CD14-positive monocyte (primary cell): ENCODE measurements around the gene CAV2. TPM values are rescaled to one million over a fixed set of nuclear protein-coding genes. Genes with fewer than 3 reads are reported as not detected.

Source experiments
- DNase-seq, 3 donors: peaks; one replicate each; pipeline ENCODE4 v3.0.0-alpha.2; 2011 to 2022
- H2AFZ ChIP-seq: 2 replicates; pipeline ENCODE4 v1.6.0; 2012; ENCODE audit warnings: mild to moderate bottlenecking, low read depth, low read length, inconsistent platforms; ENCODE audit not compliant: insufficient read depth, poor library complexity, severe bottlenecking
- H3K27ac ChIP-seq, 2 donors: 1 replicate in 1 of 2; 2 replicates in 1 of 2; pipeline ENCODE4 v1.5.1; 2012 to 2013; ENCODE audit warnings: low read length in 2 of 2, control low read depth in 1 of 2, inconsistent platforms in 1 of 2, low read depth in 1 of 2, mild to moderate bottlenecking in 1 of 2
- H3K27me3 ChIP-seq, 2 donors: one replicate each; pipeline versions ENCODE4 v1.6.0 to v1.6.1; 2011 to 2013; ENCODE audit warnings: low read length in 2 of 2; ENCODE audit not compliant: control insufficient read depth in 2 of 2, insufficient read depth in 2 of 2
- H3K36me3 ChIP-seq, 2 donors: replicated peaks in 1 of 2; 1 replicate in 1 of 2; 2 replicates in 1 of 2; pipeline versions ENCODE4 v1.5.1 to v1.6.1; 2012 to 2013; ENCODE audit warnings: low read length in 2 of 2, control low read depth in 1 of 2, inconsistent platforms in 1 of 2, mild to moderate bottlenecking in 1 of 2; ENCODE audit not compliant: insufficient read depth in 2 of 2, control insufficient read depth in 1 of 2
- H3K4me1 ChIP-seq, 2 donors: 1 replicate in 1 of 2; 2 replicates in 1 of 2; pipeline versions ENCODE4 v1.5.1 to v1.6.1; 2012 to 2013; ENCODE audit warnings: low read length in 2 of 2, control low read depth in 1 of 2, inconsistent platforms in 1 of 2, mild to moderate bottlenecking in 1 of 2, moderate library complexity in 1 of 2; ENCODE audit not compliant: insufficient read depth in 2 of 2, control insufficient read depth in 1 of 2
- H3K4me2 ChIP-seq: replicated peaks from 2 replicates; pipeline ENCODE3; 2012; ENCODE audit warnings: low read length, moderate library complexity, mild to moderate bottlenecking; ENCODE audit not compliant: poor library complexity, severe bottlenecking; ENCODE audit errors: extremely low read depth
- H3K4me3 ChIP-seq, 3 experiments: fragments of 200-600 bp in 1 of 3; sonication (generic) in 1 of 3; replicated peaks in 1 of 3; 1 replicate in 2 of 3; 2 replicates in 1 of 3; pipeline ENCODE4 v1.5.1; 2011 to 2013; ENCODE audit warnings: low read length in 3 of 3, mild to moderate bottlenecking in 3 of 3, control low read depth in 2 of 3, low read depth in 2 of 3, inconsistent platforms in 1 of 3, moderate library complexity in 1 of 3
- H3K79me2 ChIP-seq: 2 replicates; pipeline ENCODE4 v1.6.0; 2012; ENCODE audit warnings: mild to moderate bottlenecking, control low read depth, inconsistent platforms, low read length, moderate library complexity; ENCODE audit not compliant: insufficient read depth
- H3K9ac ChIP-seq: 2 replicates; pipeline ENCODE4 v1.6.0; 2017; ENCODE audit warnings: low read length, mild to moderate bottlenecking; ENCODE audit not compliant: insufficient read depth, poor library complexity, severe bottlenecking
- H3K9me3 ChIP-seq, 2 donors: replicated peaks in 1 of 2; 1 replicate in 1 of 2; 2 replicates in 1 of 2; pipeline versions ENCODE4 v1.5.1 to v1.6.1; 2012 to 2013; ENCODE audit warnings: low read length in 2 of 2, control low read depth in 1 of 2; ENCODE audit not compliant: control insufficient read depth in 1 of 2, insufficient read depth in 1 of 2
- H4K20me1 ChIP-seq: 2 replicates; pipeline ENCODE4 v1.6.0; 2012; ENCODE audit warnings: mild to moderate bottlenecking, low read length, control low read depth, moderate library complexity; ENCODE audit not compliant: insufficient read depth
- H3K27ac Mint-ChIP-seq, 7 donors: one replicate each; pipeline ENCODE4 v1.8.0; 2020; ENCODE audit warnings: mild to moderate bottlenecking in 7 of 7, mixed read lengths in 7 of 7, moderate library complexity in 6 of 7, inconsistent platforms in 2 of 7
- H3K27me3 Mint-ChIP-seq, 3 donors: one replicate each; pipeline ENCODE4 v1.8.0; 2021 to 2022; ENCODE audit warnings: low read depth in 3 of 3, mild to moderate bottlenecking in 3 of 3, mixed read lengths in 3 of 3, moderate library complexity in 3 of 3, inconsistent platforms in 1 of 3
- H3K36me3 Mint-ChIP-seq, 2 donors: one replicate each; pipeline ENCODE4 v1.8.0; 2020; ENCODE audit warnings: mixed read lengths in 2 of 2, inconsistent platforms in 1 of 2, mild to moderate bottlenecking in 1 of 2
- H3K4me1 Mint-ChIP-seq: one replicate; pipeline ENCODE4 v1.8.0; 2020; ENCODE audit warnings: mild to moderate bottlenecking, mixed read lengths
- H3K4me3 Mint-ChIP-seq, 2 donors: one replicate each; pipeline ENCODE4 v1.8.0; 2020; ENCODE audit warnings: mild to moderate bottlenecking in 2 of 2, mixed read lengths in 2 of 2, moderate library complexity in 1 of 2
- H3K9me3 Mint-ChIP-seq, 7 donors: one replicate each; pipeline ENCODE4 v1.8.0; 2020 to 2022; ENCODE audit warnings: mixed read lengths in 7 of 7, mild to moderate bottlenecking in 6 of 7, moderate library complexity in 6 of 7, inconsistent platforms in 2 of 7
- CTCF ChIP-seq: fragments of 200-600 bp; IDR thresholded peaks from one replicate; pipeline ENCODE4 v1.8.0; 2022; ENCODE audit warnings: antibody characterized with exemption, mild to moderate bottlenecking
- WGBS: methylation state at CpG from one replicate; pipeline ENCODE4 v1.1.5; 2013; ENCODE audit warnings: missing lambda C conversion rate; ENCODE audit not compliant: insufficient coverage; 5-methylcytosine and 5-hydroxymethylcytosine counted together
- intact Hi-C, 2 donors: fragments of 100-400 bp; cut with micrococcal nuclease; formaldehyde crosslinking; loops; one replicate each; pipeline versions ENCODE4 v1.15.0 to v1.15.1; 2023
- polyA plus RNA-seq, 3 donors: library from polyadenylated mRNA; depleted of rRNA in 1 of 3; unstranded in 2 of 3; stranded (reverse) in 1 of 3; fragments of 300-500 nt in 2 of 3; fragments of >200 nt in 1 of 3; fragmentation: Illumina TruSeq in 2 of 3; gene quantifications; 1 replicate in 2 of 3; 2 replicates in 1 of 3; pipeline ENCODE4 v1.2.3, GENCODE V29; 2012 to 2021

Gene CAV2
- polyA plus RNA-seq, 3 donors: 0.19 TPM; not detected in 2

- H3K27ac Mint-ChIP-seq: no peak overlapping the region
These were observed 13.1 kb downstream of the CAV2 start for GRCh38 chr7:116512520-116513188.

GRCh38 chr7:116515584-116515983, 16.0 kb downstream of the CAV2 start:
- Histone ChIP-seq H3K9me3 (no peaks in the 10 kb centered on the region), H4K20me1 (no peaks in the 10 kb centered on the region), H3K4me1 (no peaks in the 10 kb centered on the region), H3K9ac (no peak overlapping the region), H3K79me2 (no peaks in the 10 kb centered on the region), H3K4me2 (no peak overlapping the region), H3K27me3 (peaks cover 0 to 2% of the 10 kb centered on the region in 2 donors), H2AFZ (no peak overlapping the region), H3K4me3 (no peak overlapping the region), H3K27ac (no peak overlapping the region), H3K36me3 (no peaks in the 10 kb centered on the region)
- no peak for DNase-seq
- Mint-ChIP-seq H3K4me1 (peaks cover 10% of the 10 kb centered on the region), H3K4me3 (no peak overlapping the region), H3K36me3 (no peaks in the 10 kb centered on the region), H3K27ac (no peak overlapping the region), H3K27me3 (peaks cover 7 to 14% (median 13%) of the 10 kb centered on the region in 3 donors), H3K9me3 (peaks cover 0 to 3% (median 0%) of the 10 kb centered on the region in 7 donors)
- TF ChIP-seq CTCF: no peak
- intact Hi-C loops: no loop called here

More at GRCh38 chr7:116512520-116513188, 13.1 kb downstream of the CAV2 start:
- peaks cover 12% of the 10 kb centered on the region for H3K4me1 Mint-ChIP-seq
- H3K9me3 Mint-ChIP-seq: peaks cover 0 to 2% (median 0%) of the 10 kb centered on the region in 7 donors
- no peak overlapping the region for H3K4me3 Mint-ChIP-seq
- Histone ChIP-seq H4K20me1 (no peaks in the 10 kb centered on the region), H3K27ac (no peak overlapping the region), H3K4me2 (no peak overlapping the region), H3K36me3 (no peaks in the 10 kb centered on the region), H3K9ac (no peak overlapping the region), H3K4me1 (no peaks in the 10 kb centered on the region), H3K9me3 (no peaks in the 10 kb centered on the region), H3K4me3 (no peak overlapping the region), H3K79me2 (no peaks in the 10 kb centered on the region), H3K27me3 (no peaks in the 10 kb centered on the region), H2AFZ (no peak overlapping the region)
- TF ChIP-seq CTCF: no peak
- intact Hi-C loops: no loop called here
- H3K27me3 Mint-ChIP-seq: peaks cover 5 to 14% (median 13%) of the 10 kb centered on the region in 3 donors
- H3K36me3 Mint-ChIP-seq: no peaks in the 10 kb centered on the region
- no peak for DNase-seq
- WGBS: 90% methylated on average over 2 of the region's 4 CpGs
